IPS DF 19.7 (cell line): ENCODE data around the gene RADIL.

Experiments used
- DNase-seq: peaks from one replicate; pipeline ENCODE4 v3.0.0-alpha.2; 2013; ENCODE audit warnings: low read depth, low spot score

RADIL gene

DNA sequence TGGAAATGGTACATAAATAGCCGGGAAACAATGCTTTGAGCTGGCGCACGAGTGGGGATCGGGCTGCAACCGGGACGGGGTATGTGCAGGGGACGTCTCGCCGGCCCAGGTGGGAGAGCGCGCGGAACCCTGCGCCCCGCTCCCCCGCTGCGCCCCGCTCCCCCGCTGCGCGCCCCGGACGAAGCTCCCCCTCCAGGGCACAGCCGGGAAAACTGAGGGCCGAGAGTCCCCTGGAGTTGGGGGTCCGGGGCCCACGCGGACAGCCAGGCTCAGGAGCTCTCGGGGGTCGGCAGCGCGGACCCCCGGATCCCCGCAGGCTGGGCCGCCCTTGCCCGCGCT is 514 bp downstream of the RADIL start:
- no peak for DNase-seq

DNA sequence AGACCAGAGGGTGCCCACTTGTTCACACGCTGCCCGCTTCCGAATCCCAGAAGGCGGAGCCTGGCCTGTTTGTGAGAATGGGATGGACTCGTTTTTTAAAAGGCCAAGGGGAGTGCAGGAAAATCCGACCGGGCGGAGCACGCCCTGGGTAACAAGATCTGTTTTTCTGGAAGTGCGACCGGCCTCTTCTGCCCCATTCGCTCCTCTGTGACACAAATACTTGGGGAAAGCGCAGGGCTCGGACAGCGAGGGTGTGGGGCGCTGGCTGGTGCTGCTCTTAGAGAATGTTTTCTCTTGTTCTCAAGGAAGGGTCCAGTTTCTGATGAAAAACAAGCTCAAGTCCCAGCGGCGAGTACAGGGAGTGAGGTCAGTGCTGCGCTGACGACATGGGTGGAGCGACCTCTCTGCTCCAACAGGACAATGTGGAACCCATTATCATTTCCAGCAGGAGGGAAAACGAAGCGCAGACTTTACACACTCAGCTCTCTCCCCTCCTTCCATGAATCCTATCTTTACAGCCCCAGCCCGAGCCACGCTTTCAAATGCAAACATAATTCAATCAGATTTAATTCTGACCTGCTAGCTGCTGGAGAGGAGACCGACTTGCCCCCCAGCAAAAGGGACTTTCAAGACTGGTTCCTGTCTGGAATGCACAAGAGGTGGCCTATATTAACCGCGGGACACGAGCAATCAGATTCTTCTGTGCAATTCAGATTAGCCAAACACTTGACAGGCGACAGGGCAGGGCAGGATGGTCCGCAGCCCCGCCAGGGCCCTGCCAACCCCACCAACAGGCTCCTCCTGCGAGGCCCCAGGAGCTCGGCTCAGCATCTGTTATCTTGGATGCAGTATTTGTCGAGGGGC is 1.1 kb downstream of the RADIL start:
- peak; percentile 30 for DNase-seq

DNA sequence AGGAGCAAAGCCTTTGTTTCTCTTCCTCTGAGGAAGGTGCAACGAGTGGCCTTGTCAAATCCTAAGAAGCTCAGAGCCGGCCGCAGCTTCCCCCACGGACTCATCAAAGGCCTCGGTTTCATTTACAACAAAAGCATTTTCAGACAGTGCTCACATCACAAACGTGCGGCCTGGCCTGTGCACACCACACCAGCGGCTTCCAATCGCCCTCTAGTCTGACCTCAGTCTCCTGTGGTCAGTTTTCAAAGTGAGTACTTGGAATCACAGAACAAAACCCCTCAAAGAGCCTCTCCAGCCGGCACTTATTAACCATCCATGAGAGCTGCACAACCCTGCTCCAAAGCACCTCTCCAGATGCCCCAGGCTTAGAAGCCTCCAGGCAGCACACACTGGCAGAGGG is 3.3 kb downstream of the RADIL start:
- no peak for DNase-seq

DNA sequence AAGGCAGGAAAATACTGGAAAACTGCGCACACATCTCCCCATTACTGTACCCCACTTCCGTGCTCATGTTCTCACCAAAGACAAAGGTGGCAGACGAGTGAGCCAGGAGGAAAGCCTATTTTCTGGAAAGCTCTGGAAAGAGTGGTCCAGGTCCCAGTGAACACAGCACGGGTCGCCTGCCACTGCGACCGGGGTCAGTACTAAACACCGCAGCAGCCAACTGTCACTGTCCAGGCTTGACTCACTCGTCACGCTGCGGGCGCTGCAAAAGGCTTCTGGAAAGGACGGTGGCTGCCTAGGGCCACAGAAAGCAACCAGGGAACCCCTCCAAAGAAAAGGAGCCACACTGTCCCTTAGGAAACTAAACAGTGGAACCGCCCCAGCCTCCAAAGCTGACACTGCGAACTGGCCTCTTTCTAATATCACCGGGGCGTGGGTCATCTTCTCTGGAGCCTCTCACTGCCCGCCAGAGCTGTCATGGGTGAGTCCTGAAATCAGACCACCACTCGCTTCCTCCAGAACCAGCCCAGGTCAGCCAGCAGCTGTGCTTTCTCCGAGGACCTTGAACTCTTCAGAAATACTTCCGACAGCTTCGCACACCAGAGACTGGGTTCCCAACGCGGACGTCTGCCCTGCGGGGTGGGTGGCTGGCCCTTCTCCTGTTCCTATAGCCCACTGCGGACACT is 4.0 kb downstream of the RADIL start:
- DNase-seq = no peak

DNA sequence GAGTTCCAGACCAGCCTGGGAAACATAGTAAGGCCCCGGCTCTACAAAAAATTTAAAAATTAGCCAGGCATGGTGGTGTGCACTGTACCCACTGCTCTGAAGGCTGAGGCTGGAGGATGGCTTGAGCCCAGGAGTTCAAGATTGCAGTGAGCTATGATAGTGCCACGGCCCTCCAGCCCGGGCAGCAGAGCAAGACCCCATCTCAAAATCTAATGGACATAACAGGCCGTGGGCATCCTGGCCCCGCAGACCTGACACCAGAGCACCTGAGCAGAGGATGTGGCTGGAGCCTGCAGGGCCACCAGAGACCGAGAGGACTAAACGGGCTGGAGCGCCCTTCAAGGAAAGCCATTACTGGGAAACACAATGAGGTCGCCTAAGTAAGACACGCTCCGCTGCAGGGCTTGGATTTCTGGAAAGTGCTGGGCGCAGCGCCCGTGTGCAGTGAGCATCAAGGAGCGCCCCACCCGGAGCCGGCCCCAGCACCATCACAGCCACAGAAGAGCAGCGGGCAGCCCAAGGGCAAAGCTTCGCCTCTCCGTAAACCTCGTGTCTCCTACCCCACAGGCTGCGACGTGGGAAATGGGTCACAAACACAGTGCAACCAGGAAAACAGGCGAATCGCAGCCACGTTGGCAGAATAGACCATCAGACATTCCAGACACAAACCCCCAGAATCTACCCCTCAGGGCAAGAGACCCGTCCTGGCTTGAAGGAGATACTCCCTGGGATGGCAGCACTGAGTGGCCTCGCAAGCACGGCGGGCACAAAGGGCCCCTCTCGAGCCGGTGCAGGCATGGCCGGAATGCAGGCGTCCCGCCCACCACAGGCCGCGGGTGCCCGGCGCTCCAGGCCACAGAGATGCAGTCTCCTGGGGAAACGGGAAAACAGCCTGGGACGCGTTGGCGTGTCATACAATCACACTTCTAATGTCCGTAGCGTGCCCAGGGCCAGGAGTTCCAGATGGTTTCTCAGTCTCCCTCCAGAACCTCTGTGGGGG is 4.9 kb downstream of the RADIL start:
- DNase-seq = no peak

DNA sequence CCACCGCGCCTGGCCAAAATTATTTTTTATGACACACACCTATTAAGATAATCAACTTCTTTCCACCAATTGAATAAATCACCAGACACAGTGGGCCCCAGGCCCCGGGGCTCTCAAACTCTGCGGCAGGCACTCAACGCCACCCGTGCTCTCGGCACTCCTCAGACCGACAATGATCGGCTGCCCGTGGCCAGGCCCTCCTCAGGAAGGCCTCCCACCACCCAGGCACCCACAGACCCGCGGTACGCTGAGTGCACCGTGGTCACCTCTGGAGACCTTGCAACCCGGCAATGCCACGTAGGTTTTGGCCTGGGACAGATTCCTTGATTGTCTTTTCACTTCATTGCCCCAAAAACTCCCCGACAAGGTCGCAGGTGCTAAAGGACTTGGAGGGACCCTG is 6.9 kb downstream of the RADIL start:
- no peak for DNase-seq

DNA sequence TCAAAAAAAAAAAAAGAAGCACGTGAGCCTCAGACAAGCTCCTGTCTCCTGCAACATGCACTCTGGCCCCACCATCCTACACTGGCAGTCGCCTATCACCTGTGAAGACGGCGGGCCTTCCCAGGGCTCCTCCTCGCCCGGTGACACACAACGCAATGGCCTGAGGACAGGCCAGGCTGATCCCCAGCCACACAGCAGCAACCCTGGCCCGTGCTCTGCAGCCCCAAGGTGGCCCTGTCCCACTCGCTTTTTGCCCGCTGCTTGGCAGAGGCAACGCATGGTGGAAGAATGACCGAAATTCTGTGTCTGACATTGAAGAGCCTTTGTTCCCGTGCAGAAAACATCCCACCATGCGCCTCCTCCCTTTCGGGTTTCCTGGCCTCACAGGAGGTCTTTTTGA is 8.1 kb downstream of the RADIL start:
- DNase-seq = no peak

DNA sequence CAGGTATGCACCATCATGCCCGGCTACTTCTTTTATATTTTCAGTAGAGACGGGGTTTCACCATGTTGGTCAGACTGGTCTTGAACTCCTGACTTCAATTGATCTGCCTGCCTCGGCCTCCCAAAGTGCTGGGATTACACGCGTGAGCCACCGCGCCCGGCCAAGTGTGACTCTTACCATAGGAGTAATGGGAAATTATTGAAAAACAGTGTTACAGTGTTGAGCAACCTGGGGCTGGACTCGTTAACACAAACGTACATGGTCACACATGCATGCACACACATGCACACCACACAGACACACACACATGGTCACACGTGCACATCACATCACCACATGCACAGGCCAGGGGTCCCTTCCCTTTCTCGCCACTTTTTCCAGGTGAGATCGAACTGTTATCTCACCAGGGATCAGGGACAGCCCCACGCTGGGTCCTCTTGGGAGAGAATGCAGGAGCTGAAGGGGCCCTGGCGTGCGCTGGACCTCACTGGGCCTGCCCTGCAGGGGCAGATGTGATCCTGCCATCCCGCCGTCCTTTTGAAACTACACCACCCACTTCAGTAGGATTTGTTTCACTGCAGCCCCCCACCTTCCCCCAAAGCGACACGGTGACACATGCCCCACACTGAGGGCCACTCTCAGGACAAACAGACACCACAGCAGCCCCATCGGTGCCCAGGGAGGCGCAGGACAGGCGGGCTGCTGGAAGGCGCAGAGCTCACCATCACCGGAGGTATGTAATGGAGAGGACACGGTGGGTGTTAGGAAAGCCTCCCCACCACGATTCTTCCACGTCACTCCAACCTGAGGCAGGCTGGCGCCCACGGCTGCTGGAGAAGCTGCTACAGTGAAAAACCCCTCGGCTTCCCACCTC is 10.2 kb downstream of the RADIL start:
- no peak for DNase-seq

DNA sequence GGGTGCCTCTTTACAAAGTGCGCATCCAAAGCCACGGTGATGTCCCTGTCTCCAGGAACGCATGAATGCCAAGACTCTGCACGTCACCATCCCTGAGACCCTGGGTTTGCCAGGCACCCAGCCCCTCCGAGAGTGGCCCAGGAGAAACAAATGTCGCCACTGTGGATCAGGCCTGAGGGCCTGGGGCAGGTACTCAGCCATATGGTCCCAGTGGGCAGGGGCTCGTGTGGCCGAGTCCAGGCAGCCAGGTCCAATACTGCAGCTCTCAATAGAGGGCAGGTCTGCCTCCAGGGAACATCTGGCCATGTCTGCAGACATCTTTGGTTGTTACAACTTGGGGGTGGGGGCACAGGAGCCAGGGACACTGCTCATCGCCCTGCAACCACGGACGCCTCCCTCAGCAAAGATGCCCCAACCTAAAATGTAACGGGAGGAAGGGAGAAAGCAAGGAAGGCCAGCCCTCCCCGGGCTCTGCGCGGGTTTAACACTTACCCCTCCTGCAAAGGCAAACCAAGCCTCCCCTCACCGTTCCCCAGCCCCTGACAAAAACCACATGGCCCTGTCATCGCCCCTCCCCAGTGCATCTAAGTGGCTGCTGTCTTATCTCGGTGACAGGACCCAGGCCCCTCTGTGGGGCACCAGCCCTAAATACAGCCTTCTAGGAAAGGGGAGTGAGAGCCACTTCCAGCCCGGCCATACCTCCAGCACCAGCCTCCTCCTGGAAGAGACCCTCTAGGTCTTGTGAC is 11.4 kb downstream of the RADIL start:
- DNase-seq = no peak

DNA sequence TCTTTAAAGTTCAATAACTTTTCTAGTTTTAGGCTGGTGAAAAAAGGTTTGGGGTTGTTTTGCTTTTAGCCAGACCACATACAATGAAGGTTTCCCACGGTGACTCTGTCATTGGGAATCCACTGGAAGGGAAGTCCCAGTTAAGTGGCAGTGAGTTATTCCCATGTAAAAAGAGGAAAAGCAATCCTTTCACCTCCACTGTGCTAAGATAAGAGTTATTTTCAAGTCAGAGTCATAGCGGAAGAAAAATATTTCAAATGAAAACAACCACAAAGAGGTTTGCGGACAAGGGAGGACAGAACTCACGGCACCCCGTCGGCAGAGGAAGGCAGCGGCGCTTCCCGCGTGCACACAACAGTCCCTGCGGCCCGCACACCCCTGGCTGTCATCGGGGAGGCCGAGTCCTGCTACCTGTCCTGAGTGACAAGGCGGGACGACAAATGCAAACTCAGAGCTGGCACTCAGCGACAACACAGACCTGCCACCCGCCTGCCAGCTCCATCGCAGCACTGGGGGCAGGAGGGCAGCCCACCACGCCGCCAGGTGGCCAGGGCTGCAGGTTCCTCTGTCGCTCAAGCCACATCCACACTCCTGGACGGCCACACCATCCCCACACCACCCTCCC is 12.3 kb downstream of the RADIL start:
- DNase-seq = no peak

DNA sequence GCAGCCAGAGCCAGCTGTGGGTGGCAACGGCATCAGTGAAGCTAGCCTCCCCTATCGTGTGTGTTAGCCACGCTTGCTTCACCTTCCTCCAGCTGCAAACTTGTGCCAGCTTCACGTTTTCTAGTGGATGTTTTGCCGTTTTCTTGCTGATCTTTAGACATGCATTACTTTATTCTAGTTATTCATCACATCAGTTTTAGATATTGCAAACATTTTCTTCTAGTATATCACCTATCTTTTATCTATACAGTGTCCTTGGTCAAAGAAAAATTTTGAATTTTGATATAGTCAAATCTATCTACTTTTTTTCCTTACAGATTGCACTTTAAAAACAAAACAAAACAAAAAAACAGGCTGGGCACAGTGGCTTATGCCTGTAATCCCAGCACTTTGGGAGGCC is 15.0 kb downstream of the RADIL start:
- DNase-seq = no peak

DNA sequence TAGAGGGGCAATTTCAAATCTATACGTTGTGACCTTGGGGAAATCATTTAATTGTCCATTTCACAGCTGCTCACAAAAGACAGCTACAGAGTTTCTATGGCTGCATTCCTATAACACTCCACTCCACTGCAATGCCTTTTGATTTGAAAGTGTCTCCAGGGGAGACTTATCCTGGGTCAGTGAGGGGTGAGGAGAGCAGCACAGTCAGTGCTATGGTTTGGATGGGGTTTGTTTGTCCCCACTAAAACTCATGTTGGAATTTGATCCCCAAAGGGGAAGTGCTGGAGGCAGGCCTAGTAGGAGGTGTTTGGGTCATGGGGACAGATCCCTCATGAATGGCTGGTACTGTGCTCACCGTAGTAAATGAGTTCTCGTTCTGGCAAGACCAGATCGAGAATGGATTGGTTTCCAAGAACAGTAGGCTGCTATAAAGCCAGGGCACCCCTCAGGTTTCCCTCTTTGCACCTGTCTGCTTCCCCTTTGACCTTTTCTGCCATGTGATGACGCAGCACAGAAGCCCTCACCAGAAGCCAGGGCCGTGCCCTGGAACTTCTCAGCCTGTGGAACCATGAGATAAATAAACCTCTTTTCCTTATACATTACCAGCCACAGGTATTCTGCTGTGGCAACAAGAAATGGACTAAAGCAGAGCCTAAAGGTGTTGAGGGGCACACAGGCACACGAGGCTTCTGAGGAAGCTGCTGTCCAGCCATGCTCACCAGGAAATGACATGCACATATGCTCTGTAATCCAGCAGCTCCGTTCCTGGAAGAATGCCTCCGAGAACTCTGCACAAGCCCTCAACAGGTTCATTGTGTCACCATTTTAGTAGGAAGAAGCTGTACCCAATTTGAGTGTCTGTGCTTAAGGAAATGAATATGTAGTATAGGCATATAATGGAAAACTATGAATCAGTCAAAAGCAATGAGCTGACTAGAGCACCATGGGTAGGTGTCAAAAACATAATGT is 16.7 kb downstream of the RADIL start:
- no peak for DNase-seq

DNA sequence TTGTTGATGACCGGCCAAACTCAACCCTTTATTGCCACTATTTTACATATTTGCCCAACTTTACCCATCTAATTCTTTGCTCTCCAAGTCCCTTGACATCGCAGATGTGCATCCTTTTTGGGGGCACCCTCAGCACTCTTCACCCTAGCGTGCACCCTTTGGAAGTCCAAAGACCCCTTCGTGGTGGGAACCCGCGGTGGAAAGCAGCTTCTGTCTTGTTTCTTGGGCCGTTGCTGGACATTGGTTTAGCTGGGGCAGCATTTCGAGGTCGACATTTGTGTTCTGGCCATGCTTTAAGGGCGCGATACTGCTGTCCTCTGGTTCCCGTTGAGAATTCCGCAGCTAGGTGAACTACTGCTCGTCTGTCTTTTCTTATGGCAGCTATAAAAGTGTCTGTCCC is 21.4 kb downstream of the RADIL start:
- DNase-seq = no peak

DNA sequence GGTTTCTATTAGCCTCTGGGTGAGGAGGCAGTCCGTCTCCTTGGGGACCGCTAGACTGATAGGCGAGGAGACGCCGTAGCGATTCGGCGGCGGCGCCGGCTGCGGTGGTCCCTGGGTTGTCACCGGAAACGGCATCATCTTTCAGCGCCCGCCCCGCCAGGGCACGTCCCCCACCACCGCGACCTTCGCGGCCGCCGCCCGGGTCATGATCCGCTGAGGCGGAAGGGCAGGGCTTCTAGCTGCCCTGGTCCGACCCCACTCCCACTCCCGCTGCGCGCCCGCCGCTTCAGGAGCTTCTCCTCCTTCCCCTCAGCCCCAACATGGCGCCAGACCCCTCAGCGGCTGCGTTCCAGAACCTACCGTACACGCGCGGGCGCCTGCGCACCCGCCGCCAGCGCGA is 21.8 kb downstream of the RADIL start, which contains the start of gene PAPOLB:
PAPOLB (minus strand) TSS at position 358 of the 400 bp plus-strand sequence; CDS start at position 138, 220 bp downstream.
- DNase-seq = no peak

DNA sequence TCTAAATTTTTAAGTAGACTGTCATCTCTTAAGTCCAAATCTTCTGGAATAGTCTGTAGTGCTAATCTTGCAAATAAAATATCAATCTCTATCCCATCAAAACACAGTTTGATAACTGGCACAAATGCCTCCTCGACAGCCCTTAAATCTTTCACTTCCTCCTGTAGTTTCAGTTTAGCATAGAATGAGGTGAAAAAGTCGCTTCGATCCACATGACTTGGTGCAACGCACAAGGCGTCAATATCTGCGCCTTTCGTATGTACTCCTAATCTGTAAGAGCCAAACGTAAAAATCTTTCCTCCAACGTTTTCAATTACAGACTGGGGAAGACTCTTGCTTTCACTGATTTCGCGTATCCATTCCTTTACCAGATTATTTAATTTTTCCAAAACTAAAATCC is 22.3 kb downstream of the RADIL start:
- no peak for DNase-seq

DNA sequence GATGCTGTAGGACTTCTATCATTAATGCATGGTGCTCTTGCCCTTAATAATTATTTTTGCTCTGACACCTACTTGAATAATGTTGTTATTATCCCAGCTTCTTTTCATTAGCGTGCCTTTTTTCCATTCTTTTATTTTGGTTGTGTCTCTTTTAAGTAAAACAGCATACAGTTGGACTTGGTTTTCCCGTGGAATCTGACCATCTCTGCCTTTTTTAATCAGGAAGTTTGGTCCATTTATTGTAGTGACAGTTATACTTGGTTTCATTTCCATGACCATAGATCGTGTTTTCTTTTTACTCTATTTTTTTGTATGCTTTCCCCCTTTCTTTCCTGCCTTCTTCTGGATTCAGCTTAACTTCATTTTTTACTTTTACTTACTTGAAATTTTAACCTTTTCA is 26.3 kb downstream of the RADIL start:
- no peak for DNase-seq

DNA sequence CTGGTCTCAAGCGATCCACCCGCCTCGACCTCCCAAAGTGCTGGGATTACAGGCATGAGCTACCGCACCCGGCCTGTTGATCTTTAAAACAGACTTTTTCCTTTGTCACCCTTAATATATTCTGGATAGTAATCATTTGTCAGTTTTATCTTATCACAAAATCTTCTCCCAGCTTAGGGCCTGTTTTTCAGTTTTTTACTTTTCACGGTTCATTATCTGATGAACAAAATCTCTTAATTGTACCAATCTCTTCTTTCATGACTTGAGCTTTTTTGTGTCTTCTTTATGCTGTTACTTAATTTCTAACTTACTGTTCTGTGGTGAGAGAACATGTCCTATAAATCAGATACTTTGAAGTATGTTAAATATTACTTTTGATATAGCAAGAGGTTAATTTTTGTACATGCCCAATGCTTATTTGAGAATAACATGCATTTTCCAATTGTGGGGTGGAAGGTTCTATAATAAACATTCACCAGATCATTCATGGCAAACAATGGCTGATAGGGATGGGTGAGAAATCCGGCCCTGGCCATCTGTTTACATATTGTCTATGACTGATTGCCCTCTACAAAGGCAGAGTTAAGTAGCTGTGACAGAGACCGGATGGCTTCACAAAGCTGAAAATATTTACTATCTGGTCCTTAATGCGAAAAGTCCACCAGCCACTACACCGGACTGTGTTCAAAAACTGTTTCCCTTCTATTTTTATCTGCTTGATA is 27.0 kb downstream of the RADIL start:
- DNase-seq = no peak

DNA sequence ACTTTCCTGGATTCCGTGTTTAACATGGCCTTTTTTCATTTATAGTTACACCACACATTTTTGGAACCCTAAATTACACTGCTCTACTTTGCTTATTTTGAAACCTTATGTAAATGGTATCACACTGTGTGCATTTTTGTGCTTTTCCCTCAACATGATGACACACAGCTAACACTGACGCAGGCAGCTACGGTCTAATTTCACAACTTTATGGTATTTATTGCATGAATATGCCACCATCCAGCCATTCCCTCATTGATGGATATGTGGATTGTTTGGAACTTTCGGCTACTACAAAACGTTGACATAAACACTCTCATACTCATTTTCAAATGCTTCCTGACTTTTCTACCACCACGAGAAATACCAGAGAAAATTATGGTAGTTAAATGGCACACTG is 28.6 kb downstream of the RADIL start:
- DNase-seq = no peak
